Duodenal mucosa (tissue), 2 donors: ENCODE data around the gene SRGAP1.

Experiments
- H3K27ac ChIP-seq: one replicate; pipeline ENCODE4 v1.7.0; 2013; ENCODE audit warnings: low read depth, low read length
- H3K27me3 ChIP-seq, 2 donors: one replicate each; pipeline ENCODE4 v1.7.0; 2013; ENCODE audit warnings: low read length in 2 of 2, control low read depth in 1 of 2; ENCODE audit not compliant: insufficient read depth in 2 of 2, control insufficient read depth in 1 of 2
- H3K36me3 ChIP-seq, 2 donors: one replicate each; pipeline ENCODE4 v1.7.0; 2013; ENCODE audit warnings: low read length in 2 of 2, control low read depth in 1 of 2; ENCODE audit not compliant: insufficient read depth in 2 of 2, control insufficient read depth in 1 of 2
- H3K4me1 ChIP-seq, 2 donors: one replicate each; pipeline ENCODE4 v1.7.0; 2013; ENCODE audit warnings: low read length in 2 of 2, control low read depth in 1 of 2; ENCODE audit not compliant: insufficient read depth in 2 of 2, control insufficient read depth in 1 of 2
- H3K4me3 ChIP-seq, 2 donors: one replicate each; pipeline ENCODE4 v1.7.0; 2013; ENCODE audit warnings: low read length in 2 of 2, low read depth in 1 of 2
- H3K9ac ChIP-seq, 2 donors: one replicate each; pipeline ENCODE4 v1.7.0; 2013; ENCODE audit warnings: low read length in 2 of 2, low read depth in 1 of 2
- H3K9me3 ChIP-seq, 2 donors: one replicate each; pipeline ENCODE4 v1.7.0; 2013; ENCODE audit warnings: low read length in 2 of 2, control low read depth in 1 of 2; ENCODE audit not compliant: control insufficient read depth in 1 of 2

Gene SRGAP1

DNA sequence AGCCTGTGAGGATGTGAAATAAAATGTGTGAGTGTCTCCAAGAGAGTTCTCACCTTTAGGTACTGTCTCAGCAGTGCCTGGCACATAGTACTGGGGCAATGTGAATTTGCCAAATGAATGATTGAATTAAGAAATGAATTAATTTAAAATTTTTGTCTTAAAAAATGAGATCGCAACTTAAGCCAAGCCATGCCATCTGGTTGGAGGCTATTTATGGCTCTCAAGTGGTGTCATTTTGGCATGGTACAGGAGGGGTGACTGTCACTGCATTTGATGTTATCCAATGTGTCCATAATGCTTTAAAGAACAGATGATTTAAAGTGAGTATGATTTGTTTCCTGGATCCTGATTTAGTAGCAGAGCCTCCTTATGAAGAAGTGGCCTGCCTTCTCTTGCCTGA is 80.3 kb downstream of the SRGAP1 start:
- Histone ChIP-seq H3K27ac (no peak overlapping the region), H3K9ac (no peak overlapping the region), H3K9me3 (no peaks in the 10 kb centered on the region), H3K4me3 (no peak overlapping the region), H3K36me3 (no peaks in the 10 kb centered on the region), H3K4me1 (peaks cover 2 to 4% of the 10 kb centered on the region in 2 donors), H3K27me3 (no peaks in the 10 kb centered on the region)

DNA sequence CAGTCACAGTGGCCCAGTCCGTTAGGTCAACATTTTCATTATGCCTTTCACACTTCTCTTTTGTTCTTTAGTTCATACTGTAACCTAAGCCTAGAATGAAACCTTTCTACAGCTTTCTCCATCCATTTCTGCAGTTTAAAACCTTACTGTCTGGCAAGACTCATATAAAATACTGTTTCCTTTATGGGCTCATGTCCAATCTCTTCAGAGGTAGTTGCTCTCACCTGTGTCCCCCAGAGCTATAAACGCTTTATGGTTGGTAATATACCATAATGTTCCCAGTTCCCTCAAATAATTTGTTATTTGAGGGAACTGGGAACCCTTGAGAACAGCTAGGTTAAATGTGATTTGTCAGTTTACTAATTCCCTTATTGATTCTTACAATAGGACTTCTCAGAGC is 83.0 kb downstream of the SRGAP1 start:
- no peaks in the 10 kb centered on the region for H3K4me1 ChIP-seq
- no peak overlapping the region for H3K9ac ChIP-seq
- H3K27me3 ChIP-seq = no peaks in the 10 kb centered on the region
- no peak overlapping the region for H3K27ac ChIP-seq
- no peaks in the 10 kb centered on the region for H3K9me3 ChIP-seq
- no peak overlapping the region for H3K4me3 ChIP-seq
- H3K36me3 ChIP-seq = no peaks in the 10 kb centered on the region

DNA sequence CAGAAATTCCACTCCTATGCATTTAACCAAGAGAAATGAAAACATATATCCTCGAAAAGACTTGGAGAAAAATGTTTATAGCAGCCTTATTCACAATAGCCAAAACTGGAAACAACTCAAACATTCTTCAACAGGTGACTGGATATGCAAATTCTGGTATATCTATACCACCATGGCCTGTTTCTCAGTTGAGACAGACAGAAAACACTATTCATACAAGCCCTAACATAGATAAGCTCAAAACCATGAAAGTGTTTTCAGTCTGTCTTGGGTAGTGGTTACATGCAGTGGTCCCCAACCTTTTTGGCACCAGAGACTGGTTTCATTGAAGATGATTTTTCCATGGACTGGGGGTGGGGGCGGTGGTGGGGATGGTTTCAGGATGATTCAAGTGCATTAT is 83.8 kb downstream of the SRGAP1 start:
- Histone ChIP-seq H3K27me3 (no peaks in the 10 kb centered on the region), H3K9me3 (no peaks in the 10 kb centered on the region), H3K4me3 (no peak overlapping the region), H3K9ac (no peak overlapping the region), H3K27ac (no peak overlapping the region), H3K36me3 (no peaks in the 10 kb centered on the region), H3K4me1 (no peaks in the 10 kb centered on the region)

DNA sequence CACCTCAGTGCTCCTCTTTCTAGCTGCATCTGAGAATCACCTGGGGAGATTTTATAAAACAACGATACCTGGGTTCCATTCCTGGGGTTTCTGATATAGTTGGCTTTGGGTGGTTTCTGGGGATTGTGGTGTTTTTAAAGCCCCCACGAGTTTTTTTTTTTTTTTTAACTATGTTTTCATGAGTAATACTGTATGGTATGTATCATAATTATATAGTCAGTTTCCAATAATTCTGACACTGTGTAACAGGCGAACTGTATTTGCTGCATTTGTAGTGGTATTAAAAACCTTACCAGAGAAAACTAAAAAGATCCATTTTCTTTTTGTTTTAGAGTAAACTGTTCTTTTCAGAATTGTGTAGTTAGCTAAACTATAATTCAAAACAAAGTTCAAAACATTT is 84.9 kb downstream of the SRGAP1 start:
- no peaks in the 10 kb centered on the region for H3K27me3 ChIP-seq
- no peaks in the 10 kb centered on the region for H3K4me1 ChIP-seq
- no peak overlapping the region for H3K4me3 ChIP-seq
- H3K9me3 ChIP-seq = no peaks in the 10 kb centered on the region
- H3K27ac ChIP-seq = no peak overlapping the region
- no peaks in the 10 kb centered on the region for H3K36me3 ChIP-seq
- no peak overlapping the region for H3K9ac ChIP-seq

DNA sequence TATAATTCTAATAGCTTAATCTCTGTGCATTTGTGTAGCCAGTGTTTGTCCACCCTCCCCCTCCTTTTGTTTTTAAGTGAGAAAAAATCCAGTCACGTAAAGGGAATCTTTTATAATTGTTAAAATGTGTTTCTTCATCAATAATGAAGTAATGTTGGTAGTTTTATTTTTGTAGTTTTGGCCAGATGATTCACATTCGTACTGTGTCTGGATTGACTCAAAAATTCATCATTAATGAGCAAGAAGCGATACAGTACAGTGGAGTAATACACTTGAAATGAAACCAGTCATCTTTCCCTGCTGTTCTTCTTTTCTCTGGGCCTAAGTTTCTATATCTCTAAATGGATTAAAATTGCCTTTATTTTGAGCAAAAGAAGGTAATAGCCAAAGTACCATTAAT is 86.5 kb downstream of the SRGAP1 start:
- Histone ChIP-seq H3K27ac (no peak overlapping the region), H3K4me3 (no peak overlapping the region), H3K9me3 (no peaks in the 10 kb centered on the region), H3K9ac (no peak overlapping the region), H3K27me3 (no peaks in the 10 kb centered on the region), H3K36me3 (no peaks in the 10 kb centered on the region), H3K4me1 (no peaks in the 10 kb centered on the region)

DNA sequence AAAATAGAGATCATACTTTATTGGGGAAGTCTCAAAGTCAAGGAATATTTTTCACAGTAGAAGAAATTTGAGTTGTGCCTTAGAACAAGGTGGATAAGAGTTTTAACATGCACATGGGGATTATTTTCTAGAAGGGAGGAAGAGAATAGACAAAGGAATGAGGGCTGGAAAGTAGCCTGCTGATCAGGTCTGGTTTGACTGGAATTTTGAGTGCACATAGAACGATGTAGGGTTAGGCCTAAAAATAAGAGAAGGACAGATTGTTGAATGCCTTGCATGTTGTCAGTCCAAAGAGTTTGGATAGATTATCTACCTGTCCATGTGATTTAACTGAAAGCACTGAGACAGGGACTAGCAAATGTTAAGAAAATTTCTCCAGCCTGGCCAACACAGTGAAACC is 87.2 kb downstream of the SRGAP1 start:
- no peak overlapping the region for H3K4me3 ChIP-seq
- H3K27ac ChIP-seq = no peak overlapping the region
- H3K4me1 ChIP-seq = peaks cover 0 to 5% of the 10 kb centered on the region in 2 donors
- no peaks in the 10 kb centered on the region for H3K9me3 ChIP-seq
- no peak overlapping the region for H3K9ac ChIP-seq
- H3K27me3 ChIP-seq = no peaks in the 10 kb centered on the region
- no peaks in the 10 kb centered on the region for H3K36me3 ChIP-seq

DNA sequence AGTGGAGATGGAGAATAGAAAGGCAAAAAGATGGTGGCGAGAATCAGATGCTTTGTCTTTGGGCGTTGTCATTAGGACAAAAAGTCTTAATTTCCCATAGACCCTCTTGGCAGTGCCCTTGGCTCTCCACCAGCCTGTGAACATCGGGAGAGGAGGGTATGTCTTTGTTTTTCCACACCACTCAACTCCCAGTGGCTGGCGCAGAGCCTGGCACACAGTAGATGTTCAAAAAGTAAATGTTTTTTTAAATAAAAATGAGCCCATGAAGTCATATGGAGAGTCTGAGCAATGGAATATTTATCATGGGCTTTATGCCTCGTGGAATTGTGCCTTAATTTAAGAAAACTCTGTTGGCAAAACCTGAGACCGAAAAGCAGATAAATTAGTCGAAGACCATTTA is 90.4 kb downstream of the SRGAP1 start:
- Histone ChIP-seq H3K4me1 (peaks cover 0 to 9% of the 10 kb centered on the region in 2 donors), H3K4me3 (no peak overlapping the region), H3K27ac (no peak overlapping the region), H3K9me3 (no peaks in the 10 kb centered on the region), H3K36me3 (no peaks in the 10 kb centered on the region), H3K27me3 (no peaks in the 10 kb centered on the region), H3K9ac (no peak overlapping the region)

DNA sequence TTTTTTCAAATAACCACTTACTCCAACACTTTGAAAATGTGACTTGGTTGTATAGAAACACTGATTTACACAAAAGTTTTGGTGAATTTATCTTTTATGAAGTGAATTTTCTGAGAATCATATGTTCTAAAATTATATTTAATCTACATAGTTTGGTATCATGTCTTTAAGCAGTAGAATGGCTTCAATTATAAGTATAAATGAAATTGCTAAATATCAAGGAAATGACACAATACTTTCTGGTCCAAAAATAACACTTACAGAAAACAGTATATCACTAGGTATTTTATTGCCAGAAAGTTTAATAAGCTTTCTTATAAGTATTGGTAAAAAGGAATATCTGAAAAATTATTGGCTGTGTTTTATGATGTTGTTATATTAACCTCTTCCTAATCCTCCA is 90.9 kb downstream of the SRGAP1 start:
- Histone ChIP-seq H3K9me3 (no peaks in the 10 kb centered on the region), H3K9ac (no peak overlapping the region), H3K27ac (no peak overlapping the region), H3K4me1 (peaks cover 0 to 9% of the 10 kb centered on the region in 2 donors), H3K36me3 (no peaks in the 10 kb centered on the region), H3K4me3 (no peak overlapping the region), H3K27me3 (no peaks in the 10 kb centered on the region)

DNA sequence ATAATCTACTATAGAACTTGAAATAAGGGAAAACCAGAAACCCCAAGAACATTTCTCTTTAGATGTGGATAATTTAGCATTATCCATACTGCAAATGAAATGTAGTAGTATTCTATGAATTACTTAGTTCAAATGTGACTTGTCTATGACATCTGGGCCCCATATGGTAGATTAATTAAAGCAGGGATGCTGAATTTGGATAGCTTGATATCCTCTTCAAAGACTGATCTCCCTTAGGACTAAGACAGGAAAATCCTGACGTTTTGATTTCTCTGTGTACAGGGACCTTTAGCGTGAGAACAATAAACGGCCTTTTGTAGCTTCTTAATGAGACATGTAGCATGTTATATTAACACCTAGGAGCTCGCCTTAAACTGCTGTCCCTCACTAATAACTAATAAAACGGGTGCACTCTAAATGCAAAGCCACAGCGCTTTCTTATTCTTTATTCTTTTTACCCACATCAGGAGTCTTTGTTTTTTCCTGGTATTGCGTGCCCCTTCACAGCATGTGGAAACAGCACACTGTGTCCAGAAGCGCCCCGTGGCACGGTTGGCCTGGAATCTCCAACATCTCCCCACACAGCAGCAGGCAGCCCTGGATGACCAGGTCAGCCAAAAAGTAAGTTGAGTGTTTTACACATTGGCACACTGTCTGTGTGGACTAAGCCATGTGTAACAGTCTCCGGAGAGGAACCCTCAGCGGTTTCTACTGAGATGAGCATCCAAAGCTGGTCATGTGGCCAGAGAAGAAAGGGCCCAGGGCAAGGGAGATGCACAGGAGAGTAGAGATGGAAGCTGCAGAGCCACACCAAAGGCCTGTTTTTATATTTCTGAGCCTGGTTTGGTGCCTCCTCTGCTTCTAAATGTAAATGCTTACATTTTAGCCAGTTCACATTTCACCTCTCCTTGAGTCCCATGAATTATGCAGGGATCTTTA is 93.1 kb downstream of the SRGAP1 start:
- H3K9ac ChIP-seq = no peak overlapping the region
- H3K9me3 ChIP-seq = no peaks in the 10 kb centered on the region
- H3K4me1 ChIP-seq = peaks cover 0 to 9% of the 10 kb centered on the region in 2 donors
- no peaks in the 10 kb centered on the region for H3K36me3 ChIP-seq
- H3K27me3 ChIP-seq = no peaks in the 10 kb centered on the region
- no peak overlapping the region for H3K27ac ChIP-seq
- no peak overlapping the region for H3K4me3 ChIP-seq

DNA sequence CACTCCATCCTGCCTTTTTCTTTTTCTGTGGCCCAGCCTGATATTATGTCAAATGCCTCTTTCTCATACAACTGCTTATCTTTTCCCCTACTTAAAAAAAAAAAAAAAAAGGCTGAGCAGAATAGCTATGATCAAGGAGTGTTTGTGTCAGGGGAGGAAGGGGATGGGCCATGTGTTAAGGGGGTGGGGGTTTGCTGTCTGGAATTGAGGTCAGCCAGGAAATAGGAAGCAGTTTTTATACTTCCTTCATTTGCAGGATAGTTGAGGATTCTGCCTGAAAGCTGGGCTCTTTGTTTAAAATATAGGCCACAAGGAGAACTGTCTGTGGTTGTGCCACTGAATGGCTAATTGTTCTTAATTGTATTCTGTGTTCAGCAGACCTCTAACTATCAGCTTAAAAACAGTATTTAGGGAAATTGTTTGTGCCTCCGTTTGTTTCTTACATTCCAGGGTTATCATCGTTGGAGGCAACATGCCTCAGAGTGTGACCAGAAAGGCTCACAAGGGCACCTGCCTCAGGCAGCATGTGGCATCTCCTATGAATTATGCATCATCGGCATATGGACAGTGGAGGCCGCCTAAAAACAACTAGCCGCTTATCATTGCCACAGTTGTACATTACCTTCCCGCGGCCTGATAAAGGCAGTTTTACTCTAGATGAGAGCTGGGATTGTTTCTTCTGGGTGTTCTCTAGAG is 96.0 kb downstream of the SRGAP1 start:
- no peaks in the 10 kb centered on the region for H3K9me3 ChIP-seq
- H3K9ac ChIP-seq = no peak overlapping the region
- no peaks in the 10 kb centered on the region for H3K36me3 ChIP-seq
- no peaks in the 10 kb centered on the region for H3K27me3 ChIP-seq
- H3K4me1 ChIP-seq = peaks cover 3 to 9% of the 10 kb centered on the region in 2 donors
- no peak overlapping the region for H3K27ac ChIP-seq
- no peak overlapping the region for H3K4me3 ChIP-seq
